Liver (tissue), 10 donors: ENCODE data around the gene RELA. TPM values are rescaled to one million over a fixed set of nuclear protein-coding genes. Genes with fewer than 3 reads are reported as not detected.

Experiments used
- DNase-seq: peaks from one replicate; pipeline ENCODE4 v3.0.0-alpha.2; 2017; ENCODE audit warnings: low spot score
- H3K27ac ChIP-seq, 2 donors: one replicate each; pipeline ENCODE4 v1.7.0; 2013; ENCODE audit warnings: inconsistent platforms in 2 of 2, low read length in 2 of 2, control low read depth in 1 of 2, low read depth in 1 of 2, mild to moderate bottlenecking in 1 of 2
- H3K27me3 ChIP-seq, 4 donors: one replicate each; pipeline versions ENCODE4 v1.6.1 to v1.7.0; 2013; ENCODE audit warnings: low read length in 3 of 4, inconsistent platforms in 1 of 4, mild to moderate bottlenecking in 1 of 4, moderate library complexity in 1 of 4; ENCODE audit not compliant: control insufficient read depth in 4 of 4, insufficient read depth in 4 of 4
- H3K36me3 ChIP-seq, 4 donors: one replicate each; pipeline versions ENCODE4 v1.6.1 to v1.7.0; 2013; ENCODE audit warnings: low read length in 3 of 4, mild to moderate bottlenecking in 3 of 4, low read depth in 1 of 4, moderate library complexity in 1 of 4; ENCODE audit not compliant: control insufficient read depth in 4 of 4, insufficient read depth in 3 of 4
- H3K4me1 ChIP-seq, 4 donors: one replicate each; pipeline versions ENCODE4 v1.6.1 to v1.7.0; 2013; ENCODE audit warnings: low read length in 3 of 4, mild to moderate bottlenecking in 3 of 4, moderate library complexity in 1 of 4; ENCODE audit not compliant: control insufficient read depth in 4 of 4, insufficient read depth in 4 of 4
- H3K4me3 ChIP-seq, 3 donors: one replicate each; pipeline versions ENCODE4 v1.6.1 to v1.7.0; 2013; ENCODE audit warnings: low read length in 3 of 3, control low read depth in 1 of 3, low read depth in 1 of 3, mild to moderate bottlenecking in 1 of 3
- H3K9ac ChIP-seq, 2 donors: one replicate each; pipeline ENCODE4 v1.7.0; 2013; ENCODE audit warnings: low read length in 2 of 2, mild to moderate bottlenecking in 2 of 2, moderate library complexity in 2 of 2, control low read depth in 1 of 2, low read depth in 1 of 2
- H3K9me3 ChIP-seq, 4 donors: one replicate each; pipeline versions ENCODE4 v1.6.1 to v1.7.0; 2013; ENCODE audit warnings: low read length in 3 of 4; ENCODE audit not compliant: control insufficient read depth in 4 of 4
- EGR1 ChIP-seq, 2 donors: IDR thresholded peaks; 2 replicates each; pipeline ENCODE4 v1.6.1; 2016 to 2018; ENCODE audit warnings: antibody characterized with exemption in 2 of 2, low read depth in 2 of 2
- FOXA2 ChIP-seq: IDR thresholded peaks from 2 replicates; pipeline ENCODE4 v1.6.1; 2016; ENCODE audit warnings: antibody characterized with exemption
- HNF4G ChIP-seq: IDR thresholded peaks from 2 replicates; pipeline ENCODE4 v1.6.1; 2016; ENCODE audit warnings: antibody characterized with exemption
- JUND ChIP-seq, 2 donors: IDR thresholded peaks; 2 replicates each; pipeline ENCODE4 v1.6.1; 2016; ENCODE audit warnings: antibody characterized with exemption in 2 of 2
- RXRA ChIP-seq, 2 donors: IDR thresholded peaks; 2 replicates each; pipeline ENCODE4 v1.6.1; 2017 to 2018; ENCODE audit warnings: antibody characterized with exemption in 2 of 2, mild to moderate bottlenecking in 1 of 2
- SP1 ChIP-seq: IDR thresholded peaks from 2 replicates; pipeline ENCODE4 v1.6.1; 2018; ENCODE audit warnings: antibody characterized with exemption, mild to moderate bottlenecking
- TAF1 ChIP-seq: conservative IDR thresholded peaks from 2 replicates; pipeline ENCODE4 v1.6.1; 2016; ENCODE audit warnings: antibody characterized with exemption, mild to moderate bottlenecking
- YY1 ChIP-seq: IDR thresholded peaks from 2 replicates; pipeline ENCODE4 v1.6.1; 2016; ENCODE audit warnings: antibody characterized with exemption, mild to moderate bottlenecking
- WGBS: extraction: QIAGEN DNeasy Blood & Tissue Kit; methylation state at CpG from one replicate; pipeline ENCODE4 v1.1.7; 2013; 5-methylcytosine and 5-hydroxymethylcytosine counted together
- polyA plus RNA-seq, 2 donors: library from polyadenylated mRNA; stranded (reverse) in 1 of 2; unstranded in 1 of 2; fragments of 200-250 nt in 1 of 2; fragments of >200 nt in 1 of 2; fragmentation: Nextera tagmentation in 1 of 2; extraction: Ambion mirVana in 1 of 2; gene quantifications; one replicate each; pipeline versions ENCODE4 v1.2.1 to v1.2.3, GENCODE V29; 2013 to 2015
- small RNA-seq: library from RNA; depleted of rRNA; stranded (forward); fragments of <200 nt; gene quantifications from one replicate; pipeline ENCODE3, GENCODE V24; 2014
- total RNA-seq, 2 donors: library from RNA; depleted of rRNA; stranded (reverse); fragments of >200 nt; gene quantifications; one replicate each; pipeline ENCODE4 v1.2.3, GENCODE V29; 2014
- TF ChIP-seq, protein P1 (sequence below): IDR thresholded peaks from 2 replicates; pipeline ENCODE4 v1.6.1; 2016; ENCODE audit warnings: antibody characterized with exemption
- TF ChIP-seq, protein P2 (sequence below): IDR thresholded peaks from 2 replicates; pipeline ENCODE4 v1.6.1; 2016; ENCODE audit warnings: antibody characterized with exemption
- TF ChIP-seq, protein P3 (sequence below): fragments of 150-350 bp; IDR thresholded peaks from 2 replicates; pipeline ENCODE4 v1.5.1; 2017; ENCODE audit warnings: improper control_type of control experiment, low read depth, low read length; ENCODE audit not compliant: missing input control
- donor health status: healthy.
- donor health status: healthy.
- donor health status: healthy.
- donor health status: healthy.
- donor health status: healthy.

The RELA gene
- total and polyA plus RNA-seq, 4 donors, result 11.1 to 30.7 (median 22.0) TPM

DNA sequence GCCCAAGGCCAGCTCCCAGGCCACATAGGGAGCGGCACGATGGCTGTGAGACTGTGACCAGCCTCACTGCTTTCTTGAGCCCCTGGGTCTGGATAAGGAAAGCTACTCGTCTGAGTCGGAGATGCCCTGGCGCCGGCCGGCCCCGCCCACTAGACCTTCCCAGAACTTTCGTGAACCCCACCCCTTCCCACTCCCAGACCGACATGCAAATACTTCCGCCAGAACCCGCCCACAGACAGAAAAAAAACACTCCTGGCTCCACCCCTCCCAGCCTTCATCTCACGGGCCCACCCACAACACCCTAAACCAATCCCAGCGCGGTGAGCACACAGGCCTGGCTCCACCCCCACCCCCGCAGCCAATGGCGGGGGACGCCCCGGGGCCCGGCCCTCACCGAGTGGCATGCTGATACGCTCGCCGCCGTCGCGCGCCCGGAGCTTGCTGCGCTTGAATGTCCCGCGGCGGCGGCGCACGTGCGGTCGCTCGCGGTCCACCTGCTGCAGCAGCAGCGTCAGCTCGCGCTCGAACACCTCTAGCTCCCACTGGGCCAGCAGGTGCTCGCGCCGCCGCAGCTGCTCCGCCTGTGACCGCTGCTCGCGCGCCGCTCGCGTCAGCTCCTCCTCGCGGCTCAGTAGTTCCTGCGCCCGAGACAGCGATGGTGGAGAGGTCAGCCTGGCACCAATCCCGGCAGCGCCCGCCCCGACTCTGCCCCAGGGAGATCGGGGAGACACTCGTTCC lies 55.7 kb downstream of the RELA start:
- peak overlapping the region; percentile 27 to 50 for H3K27ac ChIP-seq
- DNase-seq, result peak; percentile 79
- H3K27me3 ChIP-seq, result no peaks in the 10 kb centered on the region
- peaks cover 6 to 33% (median 23%) of the 10 kb centered on the region in 4 donors for H3K4me1 ChIP-seq
- H3K4me3 ChIP-seq, result no peak overlapping the region
- H3K36me3 ChIP-seq, result peaks cover 9 to 53% (median 25%) of the 10 kb centered on the region in 4 donors
- H3K9me3 ChIP-seq, result no peaks in the 10 kb centered on the region
- WGBS, result 77% methylated on average over 67 of the region's 67 CpGs
- no peak overlapping the region for H3K9ac ChIP-seq
- TF ChIP-seq RXRA (IDR thresholded peaks at IDR 0.05) (no peak), TAF1 (no peak), FOXA2 (no peak)
- TF ChIP-seq, protein P1, sequence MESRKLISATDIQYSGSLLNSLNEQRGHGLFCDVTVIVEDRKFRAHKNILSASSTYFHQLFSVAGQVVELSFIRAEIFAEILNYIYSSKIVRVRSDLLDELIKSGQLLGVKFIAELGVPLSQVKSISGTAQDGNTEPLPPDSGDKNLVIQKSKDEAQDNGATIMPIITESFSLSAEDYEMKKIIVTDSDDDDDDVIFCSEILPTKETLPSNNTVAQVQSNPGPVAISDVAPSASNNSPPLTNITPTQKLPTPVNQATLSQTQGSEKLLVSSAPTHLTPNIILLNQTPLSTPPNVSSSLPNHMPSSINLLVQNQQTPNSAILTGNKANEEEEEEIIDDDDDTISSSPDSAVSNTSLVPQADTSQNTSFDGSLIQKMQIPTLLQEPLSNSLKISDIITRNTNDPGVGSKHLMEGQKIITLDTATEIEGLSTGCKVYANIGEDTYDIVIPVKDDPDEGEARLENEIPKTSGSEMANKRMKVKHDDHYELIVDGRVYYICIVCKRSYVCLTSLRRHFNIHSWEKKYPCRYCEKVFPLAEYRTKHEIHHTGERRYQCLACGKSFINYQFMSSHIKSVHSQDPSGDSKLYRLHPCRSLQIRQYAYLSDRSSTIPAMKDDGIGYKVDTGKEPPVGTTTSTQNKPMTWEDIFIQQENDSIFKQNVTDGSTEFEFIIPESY, result no peak

DNA sequence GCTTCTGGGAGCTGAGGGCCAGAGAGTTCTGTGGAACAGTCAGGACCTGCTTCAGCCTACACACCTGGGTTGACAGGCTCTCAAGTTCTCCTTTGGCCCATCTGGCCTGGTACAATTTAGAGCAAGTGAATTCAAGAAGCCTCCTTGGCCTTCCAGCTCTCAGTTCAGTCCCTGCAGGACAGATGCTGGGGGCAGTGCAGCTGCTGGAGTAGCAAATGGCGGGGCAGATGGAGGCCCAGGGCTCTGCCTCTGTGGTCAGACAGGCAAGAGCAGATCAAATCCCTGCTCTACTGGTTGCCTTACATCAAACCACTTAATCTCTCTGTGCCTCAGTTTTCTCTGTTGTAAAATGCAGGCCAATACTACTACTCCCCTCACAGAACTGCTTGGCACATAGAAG lies 58.5 kb downstream of the RELA start:
- 95% methylated on average over 1 of the region's 1 CpG for WGBS

More for the DNA sequence above, 58.5 kb downstream of the RELA start:
- Histone ChIP-seq H3K4me1 (peaks cover 0 to 7% (median 0%) of the 10 kb centered on the region in 4 donors), H3K27ac (no peak overlapping the region), H3K4me3 (no peak overlapping the region), H3K36me3 (peaks cover 9 to 62% (median 32%) of the 10 kb centered on the region in 4 donors), H3K9ac (no peak overlapping the region), H3K27me3 (no peaks in the 10 kb centered on the region), H3K9me3 (no peaks in the 10 kb centered on the region)
- TF ChIP-seq FOXA2, result no peak
- TF ChIP-seq TAF1, result no peak
- no peak for TF ChIP-seq SP1
- TF ChIP-seq, protein P2, sequence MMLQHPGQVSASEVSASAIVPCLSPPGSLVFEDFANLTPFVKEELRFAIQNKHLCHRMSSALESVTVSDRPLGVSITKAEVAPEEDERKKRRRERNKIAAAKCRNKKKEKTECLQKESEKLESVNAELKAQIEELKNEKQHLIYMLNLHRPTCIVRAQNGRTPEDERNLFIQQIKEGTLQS, result no peak
- TF ChIP-seq YY1, result no peak
- no peak for TF ChIP-seq JUND (IDR thresholded peaks at IDR 0.05)
- TF ChIP-seq, protein P3, sequence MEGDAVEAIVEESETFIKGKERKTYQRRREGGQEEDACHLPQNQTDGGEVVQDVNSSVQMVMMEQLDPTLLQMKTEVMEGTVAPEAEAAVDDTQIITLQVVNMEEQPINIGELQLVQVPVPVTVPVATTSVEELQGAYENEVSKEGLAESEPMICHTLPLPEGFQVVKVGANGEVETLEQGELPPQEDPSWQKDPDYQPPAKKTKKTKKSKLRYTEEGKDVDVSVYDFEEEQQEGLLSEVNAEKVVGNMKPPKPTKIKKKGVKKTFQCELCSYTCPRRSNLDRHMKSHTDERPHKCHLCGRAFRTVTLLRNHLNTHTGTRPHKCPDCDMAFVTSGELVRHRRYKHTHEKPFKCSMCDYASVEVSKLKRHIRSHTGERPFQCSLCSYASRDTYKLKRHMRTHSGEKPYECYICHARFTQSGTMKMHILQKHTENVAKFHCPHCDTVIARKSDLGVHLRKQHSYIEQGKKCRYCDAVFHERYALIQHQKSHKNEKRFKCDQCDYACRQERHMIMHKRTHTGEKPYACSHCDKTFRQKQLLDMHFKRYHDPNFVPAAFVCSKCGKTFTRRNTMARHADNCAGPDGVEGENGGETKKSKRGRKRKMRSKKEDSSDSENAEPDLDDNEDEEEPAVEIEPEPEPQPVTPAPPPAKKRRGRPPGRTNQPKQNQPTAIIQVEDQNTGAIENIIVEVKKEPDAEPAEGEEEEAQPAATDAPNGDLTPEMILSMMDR, result no peak
- TF ChIP-seq, protein P1, result no peak
- no peak for TF ChIP-seq HNF4G
- TF ChIP-seq EGR1 (IDR thresholded peaks at IDR 0.05; ENCODE audit: low read depth in 2 of 2), result no peak
- no peak for DNase-seq

Small RNA genes lying within 50 kb of the gene (small RNA-seq; reads per million reads assigned to genes)
- gene MIR4489, result not detected
- gene MIR4690, result 0.22 reads per million, percentile 7 among the genes with 10 or more reads in this experiment
- gene RN7SL309P, result not detected

Other genes starting within 250 kb of the RELA start
- gene NEAT1, start 240.1 kb downstream of the RELA start, total RNA-seq, result 1,000 to 10,000 TPM in 1 of 2 donors, 10 to 100 TPM in 1; 29.6 to 1,968 TPM
- 100 to 1,000 TPM in 1 of 2 donors, 10 to 100 TPM in 1; 50.2 to 111 TPM for gene NEAT1, start 240.1 kb downstream of the RELA start, polyA plus RNA-seq
- 1,000 to 10,000 TPM; 3,688 to 8,306 TPM for gene MALAT1, start 163.9 kb downstream of the RELA start, total RNA-seq
- gene MALAT1, start 163.9 kb downstream of the RELA start, polyA plus RNA-seq, result 1,000 to 10,000 TPM in 1 of 2 donors, 10 to 100 TPM in 1; 11.9 to 3,868 TPM
- gene SCYL1, start 137.8 kb downstream of the RELA start, total RNA-seq, result 10 to 100 TPM; 33.7 to 59.5 TPM
- gene SCYL1, start 137.8 kb downstream of the RELA start, polyA plus RNA-seq, result 10 to 100 TPM; 45.6 to 62.0 TPM
- 10 to 100 TPM; 16.0 to 17.9 TPM for gene LTBP3, start 104.6 kb downstream of the RELA start, total RNA-seq
- gene LTBP3, start 104.6 kb downstream of the RELA start, polyA plus RNA-seq, result 10 to 100 TPM in 1 of 2 donors, 1 to 10 TPM in 1; 8.8 to 46.2 TPM
- 10 to 100 TPM; 18.2 to 22.7 TPM for gene ZNRD2, start 92.4 kb downstream of the RELA start, total RNA-seq
- 10 to 100 TPM; 33.3 to 39.5 TPM for gene ZNRD2, start 92.4 kb downstream of the RELA start, polyA plus RNA-seq
- gene FAM89B, start 90.4 kb downstream of the RELA start, total RNA-seq, result 10 to 100 TPM in 1 of 2 donors, 1 to 10 TPM in 1; 4.7 to 16.7 TPM
- gene FAM89B, start 90.4 kb downstream of the RELA start, polyA plus RNA-seq, result 10 to 100 TPM in 1 of 2 donors, 1 to 10 TPM in 1; 7.7 to 11.4 TPM
- gene EHBP1L1, start 86.9 kb downstream of the RELA start, total RNA-seq, result 100 to 1,000 TPM in 1 of 2 donors, 10 to 100 TPM in 1; 13.6 to 120 TPM
- gene EHBP1L1, start 86.9 kb downstream of the RELA start, polyA plus RNA-seq, result 1 to 10 TPM; 1.1 to 6.5 TPM
- gene KCNK7, start 67.1 kb downstream of the RELA start, total RNA-seq, result under 1 TPM; 0.14 to 0.17 TPM
- gene KCNK7, start 67.1 kb downstream of the RELA start, polyA plus RNA-seq, result under 1 TPM; 0.32 TPM
- 10 to 100 TPM; 23.7 to 49.3 TPM for gene MAP3K11, start 48.7 kb downstream of the RELA start, total RNA-seq
- 10 to 100 TPM; 22.9 to 49.7 TPM for gene MAP3K11, start 48.7 kb downstream of the RELA start, polyA plus RNA-seq
- gene PCNX3, start 47.1 kb downstream of the RELA start, total RNA-seq, result 10 to 100 TPM; 11.5 to 13.4 TPM
- gene PCNX3, start 47.1 kb downstream of the RELA start, polyA plus RNA-seq, result 10 to 100 TPM in 1 of 2 donors, 1 to 10 TPM in 1; 4.7 to 12.8 TPM
- gene SIPA1, start 24.8 kb downstream of the RELA start, total RNA-seq, result 10 to 100 TPM; 15.4 to 34.9 TPM
- 10 to 100 TPM; 16.1 to 29.5 TPM for gene SIPA1, start 24.8 kb downstream of the RELA start, polyA plus RNA-seq
- 10 to 100 TPM; 16.1 to 20.7 TPM for gene KAT5, start 49.3 kb upstream of the RELA start, total RNA-seq
- 10 to 100 TPM; 15.5 to 22.9 TPM for gene KAT5, start 49.3 kb upstream of the RELA start, polyA plus RNA-seq
- 10 to 100 TPM; 20.5 to 32.4 TPM for gene RNASEH2C, start 57.9 kb upstream of the RELA start, total RNA-seq
- gene RNASEH2C, start 57.9 kb upstream of the RELA start, polyA plus RNA-seq, result 10 to 100 TPM; 45.7 to 72.1 TPM
- gene AP5B1, start 118.1 kb upstream of the RELA start, total RNA-seq, result 10 to 100 TPM in 1 of 2 donors, 1 to 10 TPM in 1; 4.7 to 10.8 TPM
- gene AP5B1, start 118.1 kb upstream of the RELA start, polyA plus RNA-seq, result 1 to 10 TPM; 2.0 to 5.2 TPM
- under 1 TPM in 1 of 2 donors, not detected in 1; 0.05 TPM for gene OVOL1, start 124.1 kb upstream of the RELA start, total RNA-seq
- not detected for gene OVOL1, start 124.1 kb upstream of the RELA start, polyA plus RNA-seq
- under 1 TPM; under 0.01 to 0.09 TPM for gene SNX32, start 171.0 kb upstream of the RELA start, total RNA-seq
- gene SNX32, start 171.0 kb upstream of the RELA start, polyA plus RNA-seq, result under 1 TPM; 0.02 to 0.38 TPM
- gene CFL1, start 195.3 kb upstream of the RELA start, total RNA-seq, result 100 to 1,000 TPM; 184 to 186 TPM
- gene CFL1, start 195.3 kb upstream of the RELA start, polyA plus RNA-seq, result 100 to 1,000 TPM; 377 to 498 TPM
- gene MUS81, start 197.5 kb upstream of the RELA start, total RNA-seq, result 10 to 100 TPM; 20.2 to 24.7 TPM
- gene MUS81, start 197.5 kb upstream of the RELA start, polyA plus RNA-seq, result 10 to 100 TPM; 11.0 to 12.9 TPM
- 1 to 10 TPM; 5.0 to 5.2 TPM for gene EFEMP2, start 209.9 kb upstream of the RELA start, total RNA-seq
- gene EFEMP2, start 209.9 kb upstream of the RELA start, polyA plus RNA-seq, result 10 to 100 TPM in 1 of 2 donors, 1 to 10 TPM in 1; 5.5 to 10.7 TPM
- 1 to 10 TPM; 1.3 to 2.9 TPM for gene CTSW, start 216.9 kb upstream of the RELA start, total RNA-seq
- 1 to 10 TPM; 2.0 to 2.2 TPM for gene CTSW, start 216.9 kb upstream of the RELA start, polyA plus RNA-seq
- 10 to 100 TPM; 23.7 to 45.4 TPM for gene FIBP, start 225.6 kb upstream of the RELA start, total RNA-seq
- gene FIBP, start 225.6 kb upstream of the RELA start, polyA plus RNA-seq, result 10 to 100 TPM; 27.2 to 30.9 TPM
- gene CCDC85B, start 227.8 kb upstream of the RELA start, total RNA-seq, result 1 to 10 TPM; 6.8 to 7.0 TPM
- 10 to 100 TPM in 1 of 2 donors, 1 to 10 TPM in 1; 4.3 to 12.6 TPM for gene CCDC85B, start 227.8 kb upstream of the RELA start, polyA plus RNA-seq
- gene FOSL1, start 237.5 kb upstream of the RELA start, total RNA-seq, result under 1 TPM in 1 of 2 donors, not detected in 1; 0.17 TPM
- gene FOSL1, start 237.5 kb upstream of the RELA start, polyA plus RNA-seq, result under 1 TPM in 1 of 2 donors, not detected in 1; 0.20 TPM